GM19025 (cell line): Measurements from ENCODE around the gene PDIK1L.
"Not testable (repeated sequence)": the region's sequence is repeated elsewhere in the genome, so short reads cannot be mapped to it uniquely, and the experiment has no call there.

Source experiments
- ATAC-seq: cut with Tn5 transposase; IDR thresholded peaks from one replicate; pipeline ENCODE4 v1.9.1; 2021; ENCODE audit warnings: mild to moderate bottlenecking, low read depth, moderate library complexity; ENCODE audit not compliant: unreplicated experiment

Gene PDIK1L

DNA sequence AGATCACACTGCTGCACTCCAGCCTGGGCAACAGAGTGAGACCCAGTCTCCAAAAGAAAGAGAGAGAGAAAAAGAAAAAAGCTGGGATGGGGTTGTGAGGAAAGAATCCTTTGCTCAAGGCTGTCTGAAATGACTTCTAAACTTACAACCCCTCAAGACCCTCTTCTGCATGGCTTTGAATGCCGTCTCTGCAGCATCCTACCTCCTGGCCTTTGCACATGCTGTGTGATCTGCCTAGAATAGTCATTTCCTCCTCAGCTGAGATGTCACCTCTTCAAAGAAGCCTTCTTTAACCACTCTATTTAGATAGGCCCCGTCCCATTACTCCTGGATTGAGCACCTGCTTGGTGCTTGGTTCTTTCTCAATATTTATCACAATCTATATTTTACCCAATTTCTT, 26.8 kb upstream of the PDIK1L start:
- ATAC-seq, result no peak

DNA sequence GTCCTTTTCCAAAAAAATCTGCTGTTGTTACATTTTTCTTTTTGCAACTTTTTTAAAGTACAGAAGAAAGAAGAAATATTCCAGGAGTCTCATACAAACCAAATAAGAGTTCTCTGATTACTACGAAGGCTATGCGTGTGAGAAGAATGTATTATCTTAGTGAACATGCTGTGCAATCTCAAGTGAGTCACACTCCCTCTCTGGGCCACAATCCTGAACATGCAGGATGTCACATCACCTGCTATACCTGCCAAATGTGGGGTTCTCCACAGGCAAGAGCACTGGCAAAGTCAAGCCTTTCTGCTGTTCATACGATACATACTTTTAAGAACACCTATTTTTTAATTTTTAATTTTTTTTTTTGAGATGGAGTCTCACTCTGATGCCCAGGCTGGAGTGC, 22.5 kb upstream of the PDIK1L start:
- no peak for ATAC-seq

DNA sequence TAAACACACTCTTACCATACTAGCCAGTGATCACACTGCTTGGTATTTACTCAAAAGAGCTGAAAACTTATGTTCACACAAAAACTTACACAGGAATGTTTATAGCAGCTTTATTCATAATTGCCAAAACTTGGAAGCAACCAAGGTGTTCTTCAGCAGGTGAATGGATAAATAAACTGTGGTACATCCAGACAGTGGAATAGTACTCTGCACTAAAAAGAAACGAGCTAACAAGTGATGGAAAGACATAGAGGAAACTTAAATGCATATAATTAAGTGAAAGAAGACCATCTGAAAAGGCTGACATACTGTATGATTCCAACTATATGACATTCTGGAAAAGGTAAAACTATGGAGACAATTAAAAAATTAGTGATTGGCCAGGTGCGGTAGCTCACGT, 20.7 kb upstream of the PDIK1L start:
- ATAC-seq, result no peak

DNA sequence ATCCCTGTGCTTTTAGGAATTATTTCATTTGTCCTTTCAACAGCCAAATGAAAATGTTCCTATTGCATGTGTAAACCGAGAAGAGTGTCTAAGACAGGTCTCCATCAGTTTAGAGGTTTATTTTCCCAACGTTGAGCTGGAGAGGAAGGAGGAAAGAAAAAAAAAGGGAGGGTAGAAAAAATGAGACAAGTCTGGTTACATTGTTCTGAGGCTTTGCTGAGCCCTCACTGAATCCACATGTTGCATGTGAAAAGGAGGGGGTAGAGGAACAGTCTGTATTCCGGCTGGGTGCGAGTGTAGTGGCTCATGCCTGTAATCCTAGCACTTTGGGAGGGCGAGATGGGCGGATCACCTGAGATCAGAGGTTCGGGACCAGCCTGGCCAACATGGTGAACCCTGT, 19.2 kb upstream of the PDIK1L start:
- ATAC-seq, result no peak

DNA sequence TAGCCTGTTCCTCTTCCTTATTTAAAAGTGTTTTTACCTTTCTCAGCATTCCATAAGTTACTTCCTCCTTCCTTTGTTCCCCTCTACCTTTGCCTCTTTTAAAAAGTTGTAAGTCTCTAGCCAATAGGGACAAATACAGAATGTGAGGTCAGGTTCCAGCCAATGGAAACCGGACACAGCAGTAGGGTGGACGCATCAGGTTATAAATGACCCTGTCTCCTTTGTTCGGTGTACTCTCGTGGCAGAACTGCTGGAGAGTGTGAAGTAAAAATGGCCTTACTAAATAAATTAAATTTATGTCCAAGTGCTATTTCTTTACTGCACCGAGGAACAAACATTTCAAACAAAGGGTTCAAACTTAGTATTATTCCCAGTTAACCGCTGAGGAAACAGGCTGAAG, 18.1 kb upstream of the PDIK1L start:
- not testable (repeated sequence) for ATAC-seq

DNA sequence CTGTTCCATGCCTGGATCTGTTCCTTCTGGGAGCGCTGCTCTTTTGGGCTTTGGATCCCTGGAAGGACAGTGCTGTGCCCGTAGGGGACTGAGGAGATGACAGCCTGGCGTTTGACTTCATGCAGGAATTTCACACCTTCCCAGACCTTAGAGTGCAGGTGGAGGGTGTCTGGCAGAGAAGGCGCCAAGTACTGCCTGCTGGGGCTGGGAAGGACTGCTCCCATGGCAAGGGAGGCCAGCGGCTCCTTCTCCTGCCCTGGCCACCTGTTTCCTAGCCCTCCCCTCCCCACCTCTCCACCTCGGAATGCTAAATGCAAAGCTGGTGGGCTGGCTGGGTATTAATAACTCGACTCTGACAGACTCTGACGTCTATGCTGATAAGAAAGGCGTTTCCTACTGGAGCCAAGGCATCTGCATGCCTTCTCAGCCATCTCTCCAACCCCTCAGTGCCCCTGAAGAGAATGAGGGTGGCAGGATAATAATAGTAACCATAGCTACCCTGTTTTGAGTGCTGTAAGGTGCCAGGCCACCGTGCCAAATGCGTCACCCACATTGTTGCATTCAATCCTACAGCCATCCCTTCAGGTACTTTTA, 17.5 kb upstream of the PDIK1L start:
- no peak for ATAC-seq

DNA sequence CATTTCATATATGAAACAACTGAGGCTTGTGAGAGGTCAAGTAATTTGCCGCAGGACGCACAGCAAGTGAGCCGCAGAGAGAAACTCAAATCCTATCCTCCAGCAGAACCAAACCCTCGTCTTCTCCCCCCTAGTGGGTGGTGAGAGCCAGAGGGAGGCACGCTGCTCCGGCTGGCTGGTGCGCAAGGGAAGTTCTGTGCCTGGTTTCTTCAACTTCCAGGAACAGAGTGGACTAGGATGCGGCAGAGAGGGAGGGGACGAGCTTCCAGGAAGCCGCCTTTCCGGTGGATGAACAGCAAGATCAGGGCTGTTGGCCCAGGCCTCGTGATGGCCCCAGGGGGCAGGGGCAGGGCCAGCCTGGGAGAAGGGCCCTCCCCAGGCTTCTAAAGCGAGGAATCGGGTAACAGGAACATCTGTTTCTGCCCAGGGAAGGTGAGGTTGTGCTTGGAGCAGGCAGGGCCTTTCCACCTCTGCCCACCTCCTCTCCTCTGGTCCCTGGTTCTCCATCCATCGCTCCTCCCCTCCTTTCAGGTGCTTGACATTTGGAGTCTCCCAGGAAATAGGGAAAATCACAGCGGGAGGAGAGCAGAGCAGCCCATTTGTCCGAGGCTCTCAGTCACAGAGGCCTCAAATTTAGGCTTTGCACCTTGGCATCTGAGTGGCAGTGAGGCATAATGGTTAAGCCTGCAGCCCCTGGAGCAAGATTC, 16.8 kb upstream of the PDIK1L start:
- no peak for ATAC-seq

DNA sequence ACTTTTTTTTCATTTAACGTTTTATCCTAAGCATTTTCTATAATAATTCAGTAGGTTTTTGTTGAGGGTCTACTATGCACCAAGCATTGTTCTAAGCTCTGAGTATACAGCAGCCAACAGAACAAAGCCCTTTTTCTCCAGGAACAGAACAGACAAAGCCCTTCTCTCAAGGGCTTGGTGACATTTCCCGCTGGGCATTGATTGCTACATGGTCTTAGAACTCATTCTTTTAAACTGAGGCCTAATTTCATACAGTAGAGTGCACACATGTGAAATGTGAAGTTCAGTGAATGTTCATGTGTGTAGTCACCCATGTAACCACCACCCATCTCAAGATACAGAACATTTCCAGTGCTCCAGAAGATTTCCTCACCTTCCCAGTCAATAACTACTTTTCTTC, 15.2 kb upstream of the PDIK1L start:
- ATAC-seq, result no peak

DNA sequence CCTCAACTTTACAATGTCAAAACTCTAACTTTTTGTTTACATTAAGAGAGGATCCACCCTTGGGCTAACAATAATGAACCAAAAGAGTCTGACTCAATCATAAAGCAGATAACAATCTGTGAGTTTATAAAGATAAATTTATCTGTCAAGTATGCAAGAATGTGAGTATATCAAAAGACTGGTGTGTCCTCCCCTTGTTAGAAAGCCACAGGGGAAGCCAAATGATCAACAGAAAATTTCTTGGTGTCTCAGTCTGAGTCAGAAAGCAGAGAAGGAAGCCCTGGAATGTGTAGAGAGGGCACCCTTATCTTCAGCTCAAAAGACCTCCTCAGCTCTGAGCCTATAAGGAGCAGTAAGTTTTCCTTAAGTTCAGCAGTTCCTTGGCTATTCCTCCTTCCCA, 13.9 kb upstream of the PDIK1L start:
- ATAC-seq, result no peak

DNA sequence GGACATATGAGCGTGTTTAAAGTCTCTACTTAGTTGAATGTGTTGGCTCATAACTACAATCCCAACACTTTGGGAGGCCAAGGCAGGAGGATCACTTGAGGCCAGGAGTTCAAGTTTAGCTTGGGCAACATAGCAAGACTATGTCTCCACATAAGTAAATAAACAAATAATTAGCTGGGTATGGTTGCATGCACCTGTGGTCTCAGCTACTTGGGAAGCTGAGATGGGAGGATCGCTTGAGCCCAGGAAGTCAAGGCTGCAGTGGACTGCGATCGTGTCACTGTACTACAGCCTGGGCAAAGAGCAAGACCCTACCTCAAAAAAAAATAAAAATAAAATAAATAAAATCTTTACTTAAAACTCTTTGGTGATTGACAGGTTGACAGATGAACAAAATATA, 13.0 kb upstream of the PDIK1L start:
- no peak for ATAC-seq

DNA sequence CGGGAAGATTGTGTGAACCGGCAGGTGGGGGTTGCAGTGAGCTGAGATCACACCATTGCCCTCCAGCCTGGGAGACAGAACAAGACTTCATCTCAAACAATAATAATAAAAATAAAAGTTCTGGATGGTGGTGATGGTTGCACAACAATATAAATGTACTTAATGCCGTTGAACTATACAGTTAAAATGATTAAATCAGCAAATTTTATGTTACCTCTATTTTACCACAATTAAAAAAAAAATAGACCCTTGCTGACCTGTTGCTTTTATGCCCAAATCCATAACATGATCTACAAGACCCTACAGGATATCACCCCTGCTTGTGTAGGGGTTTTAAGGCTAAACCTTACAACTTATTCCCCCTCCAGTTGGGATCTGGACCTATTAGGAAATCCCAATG, 11.8 kb upstream of the PDIK1L start:
- no peak for ATAC-seq

DNA sequence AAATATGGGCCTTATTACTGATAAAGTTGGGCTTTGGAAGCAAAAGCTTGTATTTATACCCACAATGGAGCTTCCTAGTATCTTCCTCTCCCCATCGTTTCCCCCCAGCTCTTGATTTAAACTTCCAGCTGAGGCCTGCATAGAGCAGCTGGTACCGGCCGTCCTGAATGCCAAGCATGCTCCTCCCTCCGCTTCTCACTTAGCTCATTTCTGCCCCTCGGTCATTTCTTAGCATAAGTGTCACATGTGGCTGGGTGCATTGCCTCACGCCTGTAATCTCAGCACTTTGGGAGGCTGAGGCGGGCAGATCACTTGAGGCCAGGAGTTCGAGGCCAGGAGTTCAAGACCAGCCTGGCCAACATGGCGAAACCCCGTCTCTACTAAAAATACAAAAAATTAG, 11.4 kb upstream of the PDIK1L start:
- not testable (repeated sequence) for ATAC-seq

DNA sequence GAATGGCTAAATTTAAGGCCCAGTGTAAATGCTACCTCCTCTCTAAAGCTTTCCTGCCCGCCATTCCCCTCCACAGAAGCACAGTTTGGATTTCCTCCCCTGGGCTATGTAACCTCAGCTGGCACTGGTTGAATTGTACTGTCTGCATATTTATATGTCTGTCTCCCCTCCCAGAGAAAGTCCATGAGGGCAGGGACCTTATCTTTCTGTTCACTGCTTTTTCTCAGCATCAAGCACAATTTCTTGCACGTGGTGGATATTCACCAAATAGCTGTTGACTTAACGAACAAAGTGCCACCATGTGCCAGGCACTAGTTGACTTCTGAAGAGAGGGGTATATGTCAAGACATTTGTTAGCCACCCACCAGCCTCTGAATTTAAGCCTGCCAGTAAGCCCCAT, 9.5 kb upstream of the PDIK1L start:
- ATAC-seq, result no peak

DNA sequence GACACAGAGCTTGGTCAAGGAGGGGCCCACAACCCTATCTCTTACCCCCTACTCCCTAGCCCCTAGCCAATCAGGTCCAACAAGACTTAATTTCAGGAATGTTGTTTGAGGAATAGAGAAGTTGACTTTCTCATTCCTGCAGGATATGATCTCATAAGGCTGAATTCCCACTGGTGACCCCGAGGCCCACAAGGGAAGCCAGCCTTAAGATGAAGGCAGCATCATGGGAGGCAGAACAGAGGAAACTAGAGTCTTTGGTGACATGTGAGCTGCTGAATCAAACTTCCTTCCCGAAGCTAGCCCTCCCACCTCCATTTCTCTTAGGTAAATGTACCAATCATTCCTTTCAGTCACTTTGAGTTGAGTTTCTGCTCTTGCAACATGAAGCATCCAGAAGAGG, 9.1 kb upstream of the PDIK1L start:
- ATAC-seq, result no peak

DNA sequence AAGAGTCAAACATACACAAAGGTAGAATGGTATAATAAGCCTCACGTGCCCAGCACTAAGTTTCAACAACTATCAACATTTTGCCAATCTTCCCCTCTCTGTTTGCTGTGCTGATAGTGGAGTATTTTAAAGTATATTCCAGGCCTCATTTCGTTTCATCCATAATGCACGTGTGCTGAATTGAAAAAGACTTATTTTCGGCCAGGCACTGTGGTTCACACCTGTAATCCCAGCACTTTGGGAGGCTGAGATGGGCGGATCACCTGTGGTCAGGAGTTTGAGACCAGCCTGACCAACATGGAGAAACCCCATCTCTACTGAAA, 6.4 kb upstream of the PDIK1L start:
- not testable (repeated sequence) for ATAC-seq

DNA sequence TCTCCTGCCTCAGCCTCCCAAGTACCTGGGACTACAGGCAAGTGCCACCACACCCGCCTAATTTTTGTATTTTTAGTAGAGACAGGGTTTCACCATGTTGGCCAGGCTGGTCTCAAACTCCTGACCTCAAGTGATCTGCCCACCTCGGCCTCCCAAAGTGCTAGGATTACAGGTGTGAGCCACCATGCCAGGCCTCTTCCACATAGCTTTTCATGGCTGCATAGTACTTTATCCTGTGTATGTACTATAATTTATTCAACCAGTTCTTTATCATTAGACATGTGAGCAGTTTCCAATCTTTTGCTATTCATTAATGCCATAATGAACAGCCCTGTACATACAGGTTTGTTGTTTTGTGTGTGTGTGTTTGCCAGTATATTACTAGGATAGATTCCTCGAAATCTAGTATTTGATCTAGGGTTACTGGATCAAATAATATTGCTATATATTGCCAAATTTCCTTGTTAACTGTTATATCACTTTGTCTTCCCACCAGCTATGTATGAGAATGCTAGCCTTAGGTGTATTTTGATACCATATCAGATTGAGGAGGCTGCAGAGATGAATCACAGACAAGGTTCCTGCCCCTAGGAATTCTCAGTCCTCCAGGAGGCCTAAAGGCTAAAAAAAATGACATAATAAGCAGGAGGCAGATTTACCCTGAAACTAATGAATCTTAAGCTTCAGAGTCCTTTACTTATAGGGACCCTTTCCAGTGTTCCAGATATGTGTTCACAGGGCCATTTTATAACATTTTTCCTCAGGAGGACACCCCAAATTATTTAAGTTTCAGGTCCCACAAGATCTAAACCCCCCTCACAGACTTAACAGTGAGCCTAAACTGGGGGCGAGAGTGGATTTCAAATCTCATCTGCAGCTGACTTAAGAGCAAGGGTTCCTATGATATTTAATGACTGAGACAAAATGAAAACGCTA, 2.1 kb upstream of the PDIK1L start:
- ATAC-seq, result no peak

DNA sequence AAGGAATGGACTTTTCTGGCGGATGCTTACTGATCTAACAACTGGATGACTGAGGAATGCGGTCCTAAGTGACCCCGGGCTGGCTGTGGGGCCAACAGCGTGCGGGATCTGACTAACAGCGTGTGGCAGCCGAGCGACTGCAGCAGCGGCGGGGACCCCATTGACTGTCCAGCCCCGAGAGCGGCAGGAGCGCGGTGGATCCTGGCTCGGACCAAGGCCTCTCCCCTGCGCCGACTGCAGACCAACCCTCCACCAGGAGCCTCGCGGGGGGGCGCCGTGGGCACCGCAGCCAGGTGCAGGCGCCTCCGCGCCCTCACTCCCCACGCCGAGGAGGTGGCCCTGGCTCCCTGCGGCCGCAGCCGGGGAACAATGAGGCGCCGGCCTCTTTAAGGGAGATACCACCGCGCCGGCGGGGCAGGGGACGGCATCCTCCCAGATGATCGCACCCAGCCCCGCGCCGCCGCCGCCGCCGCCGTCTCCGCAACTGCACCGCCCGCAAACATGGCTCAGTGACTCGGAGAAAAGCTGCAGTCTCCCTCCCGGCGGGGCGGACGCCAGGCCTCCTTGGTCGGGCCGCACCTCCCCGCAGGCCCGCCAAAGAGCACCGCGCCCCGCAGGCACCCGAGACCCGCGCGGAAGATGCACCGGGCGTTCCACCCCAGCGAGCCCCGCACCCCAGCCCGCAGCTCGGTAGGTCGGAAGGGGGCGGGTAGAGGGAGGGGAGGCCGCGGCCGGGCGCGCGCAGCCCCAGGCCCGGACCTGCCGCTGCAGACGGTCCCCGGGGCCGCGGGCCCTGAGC, 694 bp upstream of the PDIK1L start:
- ATAC-seq, result peak; percentile 42

DNA sequence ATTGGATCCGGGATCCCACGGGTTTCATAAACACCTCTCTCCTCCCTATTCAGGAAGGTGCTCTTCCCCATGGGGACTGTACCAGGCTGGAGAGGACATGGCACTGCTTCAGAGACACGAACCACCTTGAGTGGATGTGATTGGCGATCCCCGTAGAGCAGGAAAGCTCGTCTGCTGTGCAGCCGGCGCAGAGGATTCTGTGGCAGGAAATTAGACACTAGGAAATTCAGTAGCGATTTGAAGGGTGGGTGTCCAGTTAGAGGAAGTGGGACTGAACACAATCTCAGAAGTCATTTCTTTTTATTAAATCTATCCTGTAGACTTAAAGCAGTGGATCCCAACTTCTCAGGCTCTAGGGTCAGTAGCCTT, 767 bp downstream of the PDIK1L start:
- ATAC-seq, result no peak

DNA sequence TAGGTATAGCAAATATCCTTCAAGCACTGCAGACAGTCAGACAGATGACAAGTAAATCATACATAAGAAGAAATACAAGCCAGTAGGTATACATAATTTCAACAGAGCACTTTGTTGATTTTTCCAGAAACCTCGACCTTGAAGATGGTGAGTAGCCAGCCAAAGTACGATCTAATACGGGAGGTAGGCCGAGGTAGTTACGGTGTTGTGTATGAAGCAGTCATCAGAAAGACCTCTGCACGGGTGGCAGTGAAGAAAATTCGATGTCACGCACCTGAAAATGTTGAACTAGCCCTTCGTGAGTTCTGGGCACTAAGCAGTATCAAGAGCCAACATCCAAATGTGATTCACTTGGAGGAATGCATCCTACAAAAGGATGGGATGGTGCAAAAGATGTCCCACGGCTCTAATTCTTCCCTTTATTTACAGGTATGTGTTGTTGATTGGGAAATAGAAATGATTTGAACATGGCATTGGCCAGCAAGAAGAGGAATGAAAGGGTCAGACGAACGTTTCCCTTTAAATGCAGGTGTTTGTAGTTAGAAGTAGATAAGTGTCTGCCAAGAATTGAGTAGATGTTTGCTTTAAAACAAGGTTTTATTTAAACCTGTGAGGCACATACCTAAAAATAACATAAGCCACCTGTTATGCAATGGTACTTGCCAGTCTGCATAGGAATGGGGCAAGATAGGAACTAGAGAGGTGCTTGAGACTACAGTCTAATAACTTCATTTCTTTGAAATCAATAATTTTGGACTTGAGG, 2.7 kb downstream of the PDIK1L start:
- ATAC-seq, result no peak

DNA sequence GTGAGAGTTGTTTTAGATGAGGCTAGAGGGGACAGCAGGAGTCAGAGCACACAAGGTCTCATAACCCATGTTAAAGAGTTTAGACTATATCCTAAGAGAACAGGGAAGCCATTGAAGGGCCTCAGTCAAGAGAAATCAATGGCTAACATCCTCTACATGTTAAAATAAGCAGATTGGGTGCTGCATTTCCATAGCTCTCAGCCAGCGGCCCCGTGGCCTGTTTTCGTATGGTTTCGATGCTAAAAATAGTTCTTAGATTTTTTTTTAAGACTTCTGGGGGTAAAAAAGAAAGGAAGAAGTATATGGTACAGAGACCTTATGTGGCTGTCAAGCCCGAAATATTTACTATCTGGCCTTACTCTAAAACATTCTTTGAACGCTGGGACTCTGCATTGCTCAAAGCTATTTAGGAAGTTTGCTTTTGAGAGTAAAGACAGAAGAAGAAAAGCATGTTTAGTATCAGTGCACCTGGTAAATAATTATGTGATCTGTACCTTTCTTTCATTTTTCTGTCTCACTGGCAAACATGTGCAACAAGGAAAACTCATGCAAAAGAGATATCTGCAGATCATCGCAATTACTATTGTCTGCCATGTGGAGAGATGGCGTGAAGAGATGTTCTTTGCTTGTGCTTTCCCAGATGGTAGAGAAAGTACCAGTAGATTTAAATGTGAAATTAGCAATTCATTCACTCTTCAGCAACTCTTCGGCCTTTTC, 8.4 kb downstream of the PDIK1L start:
- no peak for ATAC-seq
